SK-N-SH (cell line): ENCODE results near the gene OLR1.

ENCODE experiments used
- EZH2phosphoT487 ChIP-seq: fragments of 200-600 bp; sonication (generic); IDR thresholded peaks from 2 replicates; pipeline ENCODE4 v1.6.1; 2017; ENCODE audit warnings: low read depth, mixed run types, mild to moderate bottlenecking, antibody characterized with exemption, moderate library complexity, borderline replicate concordance
- MEF2A ChIP-seq: IDR thresholded peaks from 2 replicates; pipeline ENCODE4 v1.4.0; 2012; ENCODE audit warnings: low read depth, borderline replicate concordance
- RAD21 ChIP-seq: IDR thresholded peaks from 2 replicates; pipeline ENCODE4 v1.6.1; 2012; ENCODE audit warnings: mild to moderate bottlenecking, low read length

- no peak for TF ChIP-seq RAD21
- no peak for TF ChIP-seq MEF2A
- TF ChIP-seq EZH2phosphoT487: no peak
Measured at GRCh38 chr12:10154145-10154496, 17.8 kb downstream of the OLR1 start.
